HuH-7 (cell line): ENCODE data around the gene GATA6.

ENCODE experiments used
- DNase-seq: peaks from one replicate; pipeline ENCODE4 v3.0.0; 2011; ENCODE audit warnings: low spot score

Gene GATA6

DNA sequence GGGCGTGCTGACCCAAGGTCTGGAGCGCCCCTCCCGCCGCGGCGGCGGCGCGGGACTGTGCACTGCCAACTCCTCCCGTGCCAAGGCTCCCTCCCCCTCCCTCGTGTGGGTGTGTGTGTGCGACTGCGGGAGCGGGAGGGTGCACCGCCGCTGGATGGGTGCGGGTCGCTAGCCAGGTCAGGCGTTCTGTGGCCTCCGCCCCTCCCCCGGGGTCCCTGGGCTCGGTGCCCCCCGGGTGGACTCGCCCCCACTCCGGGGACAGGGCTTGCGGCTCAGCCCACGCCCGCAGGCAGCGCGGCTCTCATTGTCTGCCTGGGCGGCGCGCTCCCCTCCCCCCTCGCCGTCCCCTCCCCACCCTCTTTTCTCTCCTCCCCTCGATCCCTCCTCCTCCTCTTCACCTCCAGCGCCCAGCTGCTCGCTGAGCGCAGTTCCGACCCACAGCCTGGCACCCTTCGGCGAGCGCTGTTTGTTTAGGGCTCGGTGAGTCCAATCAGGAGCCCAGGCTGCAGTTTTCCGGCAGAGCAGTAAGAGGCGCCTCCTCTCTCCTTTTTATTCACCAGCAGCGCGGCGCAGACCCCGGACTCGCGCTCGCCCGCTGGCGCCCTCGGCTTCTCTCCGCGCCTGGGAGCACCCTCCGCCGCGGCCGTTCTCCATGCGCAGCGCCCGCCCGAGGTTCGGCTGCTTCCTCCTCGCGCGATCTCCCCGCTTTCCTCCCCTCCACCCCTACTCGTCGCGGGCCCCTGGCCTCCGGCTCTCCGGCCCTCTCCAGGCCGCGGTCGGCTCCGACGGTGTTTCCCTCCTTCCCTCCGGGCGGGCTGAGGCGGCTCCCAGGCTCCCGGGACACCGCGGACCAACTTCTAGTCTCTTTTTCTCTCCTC, at the start of gene GATA6:
TSS of gene GATA6 (plus strand) at position 579 of the 878 bp plus-strand sequence. CDS start 1,556 bp downstream, outside the sequence.
- DNase-seq = peak; percentile 96

DNA sequence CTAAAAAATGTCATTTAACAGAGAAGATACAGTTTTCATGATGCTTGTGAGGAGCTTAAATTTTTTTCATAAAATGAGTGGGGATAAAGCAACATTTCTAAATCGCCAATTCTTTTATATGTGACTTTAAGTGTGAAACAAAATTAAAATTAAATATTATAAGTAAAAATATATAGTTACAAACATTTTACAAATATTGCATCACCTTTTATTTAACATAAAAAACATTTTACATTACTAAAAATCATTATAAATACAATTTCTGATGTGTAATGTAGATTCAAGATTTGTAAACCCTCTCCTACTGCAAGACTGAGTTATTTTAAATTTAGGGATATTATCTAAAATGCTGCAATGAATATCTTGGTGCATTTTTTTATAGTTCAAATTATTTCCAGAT, 44.4 kb upstream of the GATA6 start:
- no peak for DNase-seq

DNA sequence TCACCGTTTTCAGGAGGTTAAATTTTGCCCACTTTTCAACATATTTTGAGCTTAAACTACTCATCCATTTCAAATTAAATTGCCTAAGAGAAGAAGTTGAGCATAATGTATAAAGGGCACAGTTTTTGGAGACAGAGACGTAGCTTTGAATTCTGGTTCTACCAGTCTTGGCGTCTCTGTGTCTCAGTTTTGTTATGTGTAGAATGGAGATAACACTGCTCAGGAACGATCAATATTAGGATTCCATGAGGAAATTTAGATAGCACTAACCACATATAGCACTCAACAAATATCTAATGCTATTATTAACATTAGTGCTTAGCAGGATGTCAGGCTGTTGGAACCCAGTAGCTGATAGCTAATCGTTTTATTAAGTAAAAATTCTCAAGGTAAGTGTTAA, 40.4 kb upstream of the GATA6 start:
- no peak for DNase-seq

DNA sequence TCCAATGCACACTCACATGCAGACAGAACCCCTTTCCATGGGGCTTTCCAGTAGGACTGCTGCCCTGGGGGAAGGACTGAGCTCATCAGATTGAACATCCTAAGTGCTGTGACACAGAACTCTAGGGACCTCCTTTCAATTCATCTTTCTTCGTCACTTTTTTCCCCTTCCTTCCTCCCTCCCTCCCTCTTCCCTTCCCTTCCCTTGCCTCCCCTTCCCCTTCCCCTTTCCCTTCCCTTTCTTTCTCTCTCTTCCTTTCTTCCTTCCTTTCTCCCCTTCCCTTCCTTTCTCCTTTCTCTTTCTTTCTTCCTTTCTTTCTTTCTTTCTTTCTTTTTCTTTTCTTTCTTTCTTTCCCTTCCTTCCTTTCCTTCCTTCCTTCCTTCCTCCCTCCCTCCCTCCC, 39.6 kb upstream of the GATA6 start:
- no peak for DNase-seq

DNA sequence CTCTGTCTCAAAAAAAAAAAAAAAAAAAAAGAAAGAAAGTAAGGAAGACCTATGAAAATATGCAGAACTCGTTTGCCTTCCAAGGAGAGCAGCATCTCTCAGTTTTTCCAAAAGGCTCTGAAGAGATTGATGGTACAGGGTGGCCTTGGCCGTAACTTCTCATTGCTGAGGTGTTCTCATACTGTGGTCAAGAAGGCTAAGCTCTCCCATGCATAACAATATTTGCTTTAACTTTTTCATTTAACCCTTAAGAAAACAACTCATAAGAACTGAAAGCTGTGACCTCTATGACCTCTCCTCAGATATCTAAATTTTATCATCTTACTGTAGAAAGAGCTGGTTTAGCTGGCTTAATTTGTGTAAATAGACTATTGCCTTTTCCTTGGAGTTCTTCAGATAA, 37.1 kb upstream of the GATA6 start:
- no peak for DNase-seq

DNA sequence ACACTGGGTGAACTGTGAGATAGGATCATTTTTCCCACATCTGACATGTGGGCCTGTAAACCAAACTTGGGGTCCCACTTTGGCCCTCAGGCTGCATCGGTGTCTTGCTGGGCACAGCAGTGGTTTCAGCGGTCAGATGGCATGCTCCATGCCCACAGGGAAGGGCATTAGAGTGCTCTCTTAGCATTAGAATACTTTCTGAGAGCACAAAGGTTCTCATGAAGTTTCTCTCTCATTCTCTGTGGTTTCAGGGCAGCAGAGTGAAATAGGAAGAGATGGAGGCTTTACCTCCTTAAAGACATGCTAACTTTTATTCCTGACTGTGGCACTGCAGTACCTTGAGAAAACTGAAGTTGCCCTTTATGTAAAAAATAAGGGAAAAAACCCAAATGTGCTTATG, 36.6 kb upstream of the GATA6 start:
- DNase-seq = no peak

DNA sequence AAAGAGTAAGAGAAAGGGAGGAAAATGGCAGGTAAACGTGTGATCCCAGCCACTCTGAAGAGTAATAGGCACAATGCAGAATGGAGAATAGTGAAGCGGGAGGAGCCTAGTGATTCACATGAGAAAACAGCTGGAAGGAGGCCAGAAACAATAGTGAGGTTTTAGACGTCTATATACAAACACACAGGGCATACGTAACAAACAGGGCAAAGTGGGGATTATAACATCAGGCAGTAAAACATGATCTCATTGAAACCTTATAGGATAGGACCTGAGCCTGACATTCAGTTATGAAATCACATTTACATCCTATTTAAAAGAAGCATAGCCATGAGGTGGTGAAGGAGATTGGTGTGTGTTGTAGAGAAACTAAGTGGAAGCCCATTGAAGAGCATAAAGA, 33.0 kb upstream of the GATA6 start:
- DNase-seq = no peak

DNA sequence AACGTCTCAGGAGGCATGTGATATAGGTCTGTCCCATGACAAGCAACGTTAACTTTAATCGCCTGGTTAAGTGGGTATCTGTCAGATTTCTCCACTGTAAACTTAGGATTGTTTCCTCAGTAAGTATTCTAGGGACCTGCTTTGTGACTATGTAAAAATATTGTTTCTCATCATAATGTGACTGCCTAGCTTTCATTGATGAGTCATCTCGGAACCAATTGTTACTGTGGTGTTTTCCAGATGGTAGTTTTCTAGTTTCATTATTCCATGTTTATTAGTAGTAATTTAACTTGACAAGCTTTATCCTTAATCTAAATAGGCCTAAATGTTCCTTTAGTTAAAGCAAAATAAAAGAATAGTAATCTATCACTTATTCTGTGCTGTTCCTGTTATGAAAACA, 28.2 kb upstream of the GATA6 start:
- DNase-seq = no peak

DNA sequence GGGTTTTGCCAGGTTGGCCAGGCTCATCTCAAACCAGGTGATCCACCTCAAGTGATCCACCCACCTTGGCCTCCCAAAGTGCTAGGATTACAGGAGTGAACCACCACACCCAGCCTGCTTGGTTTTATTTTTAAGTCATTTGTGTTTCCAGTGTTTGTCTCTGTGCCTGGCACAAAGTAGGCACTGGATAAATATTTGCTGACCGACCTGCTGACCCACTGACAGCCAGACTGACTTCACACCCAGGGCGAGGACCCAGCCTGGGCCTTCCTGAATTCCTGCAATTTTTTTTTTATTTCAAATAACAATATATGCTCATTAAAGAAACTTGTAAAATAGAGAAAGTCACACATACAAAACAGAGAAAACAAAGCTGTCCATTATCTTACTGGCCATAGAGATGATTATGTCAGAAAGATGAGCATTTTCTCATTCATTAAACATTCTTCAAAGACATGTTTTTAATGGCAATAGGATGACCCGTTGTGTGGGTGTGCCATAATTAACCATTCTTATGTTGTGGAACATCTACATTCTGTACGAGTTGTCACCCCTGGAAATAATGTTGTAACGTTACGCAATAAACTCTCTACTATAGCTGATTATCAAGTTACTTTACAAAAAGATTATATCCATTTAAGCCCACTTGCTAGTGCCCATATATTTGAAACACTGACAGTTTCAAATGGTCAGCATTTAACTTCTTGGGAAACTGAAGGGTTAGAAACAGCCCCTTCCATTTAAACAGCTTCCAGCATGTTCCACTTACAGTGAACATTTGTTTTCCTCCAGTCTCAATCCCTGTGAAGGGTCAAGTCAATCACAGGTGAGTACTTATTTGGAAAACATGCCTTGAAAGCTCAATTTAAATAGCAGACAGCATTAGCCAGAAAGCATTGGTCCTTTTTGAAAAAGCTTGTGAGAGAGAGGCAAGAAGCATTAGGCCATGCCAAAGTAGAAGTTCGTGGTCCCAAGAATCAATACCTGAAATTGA, 25.7 kb upstream of the GATA6 start:
- no peak for DNase-seq

DNA sequence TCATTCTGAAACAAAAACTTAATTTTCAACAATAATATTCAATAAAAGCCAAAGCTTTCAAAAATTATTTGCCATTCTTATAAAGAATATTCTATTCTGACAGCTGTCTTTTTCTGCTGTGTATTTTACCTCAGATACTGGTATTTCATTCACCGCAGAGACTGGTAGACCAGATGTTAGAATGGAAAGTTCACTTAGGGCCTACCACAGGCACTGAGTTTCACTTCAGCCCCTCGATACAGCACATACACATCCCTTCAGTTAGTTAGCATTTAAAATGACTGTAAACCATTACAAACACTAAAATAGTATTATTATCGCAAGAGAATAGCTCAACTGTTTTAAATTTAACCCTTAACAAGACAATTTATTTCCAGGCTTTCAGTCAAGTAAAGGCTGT, 24.2 kb upstream of the GATA6 start:
- no peak for DNase-seq

DNA sequence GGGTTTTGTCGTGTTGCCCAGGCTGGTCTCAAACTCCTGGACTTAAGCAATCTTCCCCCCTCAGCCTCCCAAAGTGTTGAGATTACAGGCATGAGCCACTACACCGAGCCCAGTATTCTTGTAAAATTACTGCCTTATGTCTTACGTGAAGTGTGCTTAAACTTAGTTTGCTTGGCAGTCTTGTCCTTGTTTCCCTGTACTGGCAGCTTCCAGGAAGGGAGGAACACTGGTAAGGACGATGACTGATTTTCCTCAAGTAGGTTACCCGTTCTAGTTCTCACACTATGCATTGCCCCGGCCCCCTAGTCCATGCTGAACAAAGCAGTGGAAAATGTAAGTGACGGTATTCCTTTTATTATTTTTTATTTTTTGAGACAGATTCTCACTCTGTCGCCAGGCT, 19.7 kb upstream of the GATA6 start:
- no peak for DNase-seq

DNA sequence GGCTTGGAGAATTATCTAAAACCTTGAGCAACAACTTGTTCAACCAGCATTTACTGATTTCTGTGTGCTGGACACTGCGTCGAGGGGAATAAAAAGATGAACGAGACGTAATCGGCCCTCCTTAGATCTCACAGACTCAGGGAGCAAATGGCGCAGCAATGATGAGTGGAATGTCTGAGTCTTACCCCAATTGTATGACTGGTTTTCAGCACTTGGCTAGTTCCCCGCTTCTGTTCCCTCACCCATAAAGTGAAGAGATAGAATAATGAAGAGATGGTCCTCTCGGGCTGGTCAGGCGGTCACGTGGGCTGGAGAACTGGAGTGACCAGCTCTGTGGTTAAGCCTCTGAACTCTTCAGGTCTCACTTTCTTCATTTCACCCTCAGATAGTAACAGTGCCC, 17.3 kb upstream of the GATA6 start:
- DNase-seq = no peak

DNA sequence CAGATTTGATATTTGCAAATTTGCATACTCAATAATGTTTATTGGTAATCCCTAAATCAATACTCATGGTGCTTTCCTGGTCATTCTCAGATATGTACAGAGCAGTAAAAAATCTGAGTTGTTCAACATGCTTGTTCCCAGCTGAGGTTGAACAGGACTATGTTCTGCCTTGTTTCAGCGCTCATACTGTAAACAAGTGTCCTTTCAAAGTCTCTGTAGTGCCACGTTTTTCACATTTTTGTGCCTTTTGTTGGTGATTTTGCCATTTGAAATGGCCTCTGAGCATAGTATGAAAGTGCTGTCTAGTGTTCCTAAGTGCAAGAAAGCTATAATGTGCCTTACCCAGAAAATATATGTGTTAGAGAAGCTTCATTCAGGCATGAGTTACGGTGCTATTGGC, 16.0 kb upstream of the GATA6 start:
- no peak for DNase-seq

DNA sequence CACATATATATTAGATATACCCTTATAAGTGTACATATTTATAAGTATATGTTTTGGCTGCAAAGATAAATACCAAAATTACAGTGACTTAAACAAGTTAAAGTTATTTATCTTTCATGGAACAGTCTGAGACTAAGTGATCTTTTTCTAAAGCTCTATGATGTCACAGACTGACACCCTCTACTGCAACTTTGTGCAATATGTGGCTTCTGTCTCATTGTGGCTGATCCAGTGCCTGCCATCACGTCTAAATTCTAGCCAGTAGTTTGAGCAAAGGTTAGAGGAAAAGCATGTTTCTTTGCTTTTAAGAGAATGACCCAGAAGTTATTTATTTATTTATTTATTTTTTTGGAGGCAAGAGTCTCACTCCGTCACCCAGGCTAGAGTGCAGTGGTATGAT, 13.8 kb upstream of the GATA6 start:
- no peak for DNase-seq

DNA sequence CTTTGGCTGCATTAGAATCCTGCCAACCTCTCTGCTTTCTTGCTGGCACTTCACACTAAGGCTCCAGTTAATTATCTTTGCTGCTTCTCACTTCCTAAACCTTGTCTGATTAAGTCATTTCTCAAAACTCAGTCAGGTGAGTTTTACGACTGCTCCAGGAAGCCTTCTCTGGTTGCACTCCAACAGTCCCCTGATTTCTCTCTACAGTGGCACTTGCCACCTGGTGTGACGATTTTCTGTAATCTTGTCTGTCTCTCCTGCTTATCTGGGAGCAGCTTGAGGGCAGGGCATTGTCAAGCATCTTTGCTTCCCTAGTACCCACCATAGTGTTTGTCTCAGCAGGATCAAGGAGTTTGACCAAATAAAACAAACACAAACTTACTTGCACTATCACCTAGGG, 10.4 kb upstream of the GATA6 start:
- DNase-seq = no peak

DNA sequence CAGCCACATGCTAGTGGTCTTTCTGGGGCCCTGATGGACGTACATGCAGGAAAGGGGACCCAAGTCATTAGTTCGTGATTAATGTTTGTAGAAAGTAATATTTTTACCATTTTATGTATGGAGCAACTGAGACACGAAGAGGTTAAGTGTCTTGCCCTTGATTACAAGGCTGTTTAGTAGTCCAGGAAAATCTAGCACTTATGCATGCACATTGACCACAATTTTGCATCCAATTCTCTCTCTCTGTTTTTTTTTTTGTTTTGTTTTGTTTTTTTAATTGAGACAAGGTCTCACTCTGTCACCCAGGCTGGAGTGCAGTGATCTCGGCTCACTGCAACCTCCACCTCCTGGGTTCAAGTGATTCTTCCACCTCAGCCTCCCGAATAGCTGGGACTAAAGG, 8.3 kb upstream of the GATA6 start:
- no peak for DNase-seq

DNA sequence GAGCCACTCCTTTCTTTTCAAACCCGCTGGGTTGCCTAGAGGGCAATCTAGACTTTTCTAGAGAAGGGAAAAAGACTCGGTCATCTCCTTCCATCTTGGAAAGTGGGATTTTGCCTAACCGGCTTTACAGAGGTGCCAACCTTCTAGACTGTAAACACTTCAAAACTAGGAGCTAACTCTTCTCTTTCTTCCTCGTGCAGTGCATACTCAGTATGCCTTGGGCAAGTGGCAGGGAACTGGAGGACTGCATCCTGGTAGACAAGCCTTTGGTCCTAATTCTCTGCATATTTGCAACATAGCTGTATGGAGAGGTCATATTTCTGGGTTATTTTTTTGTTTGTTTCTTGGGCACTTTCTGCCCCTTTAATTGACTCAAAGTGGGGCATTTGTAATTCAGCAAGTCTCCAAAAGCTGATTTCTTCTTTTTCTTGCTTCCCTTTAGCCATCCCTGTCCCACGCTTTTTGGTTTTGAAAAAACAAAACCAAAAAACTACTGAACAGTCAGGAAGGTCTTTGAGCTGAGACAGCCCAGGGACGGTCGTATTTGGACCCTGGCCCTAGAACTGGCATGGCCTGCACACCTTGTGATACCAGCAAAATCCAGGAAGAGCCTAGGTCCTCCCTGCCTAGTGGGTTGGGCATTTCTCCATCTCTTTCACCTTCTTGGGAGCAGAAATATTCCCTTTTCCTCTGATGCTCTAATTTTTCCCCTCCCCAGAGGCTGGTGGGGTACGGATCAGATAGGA, 5.8 kb upstream of the GATA6 start:
- no peak for DNase-seq

DNA sequence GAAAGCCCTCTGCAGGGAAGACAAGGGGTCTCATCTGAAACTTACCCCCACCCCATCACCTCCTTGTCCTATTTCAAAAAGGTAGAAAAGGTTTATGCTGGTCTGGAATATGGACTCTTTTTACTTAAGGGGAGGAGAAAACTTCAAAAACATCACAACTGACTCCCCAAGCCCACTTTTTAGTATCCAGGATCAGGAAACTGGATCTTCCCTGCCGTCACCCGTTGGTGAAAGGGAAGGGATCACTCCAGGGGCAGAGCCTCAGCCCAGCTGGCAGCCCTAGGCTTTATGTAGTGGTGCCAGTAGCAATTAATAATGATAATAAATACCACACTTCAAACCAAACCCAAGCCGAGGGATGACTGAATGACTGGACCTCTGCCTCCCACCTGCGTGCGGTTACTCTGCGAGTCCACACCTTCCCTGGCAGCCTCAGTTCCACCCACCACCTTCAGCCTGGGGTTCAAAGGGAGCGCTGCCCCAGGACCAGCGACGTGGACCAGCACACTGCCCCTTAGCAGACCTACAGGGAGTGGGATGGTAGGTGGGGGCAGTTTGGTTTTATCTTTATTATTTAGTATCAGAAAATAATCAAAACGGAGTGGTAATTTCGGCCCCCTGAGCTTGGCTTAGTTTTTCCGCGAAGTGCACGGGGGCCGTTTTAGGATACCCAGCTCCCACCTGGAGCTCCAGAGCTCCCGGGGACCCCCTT, 4.9 kb upstream of the GATA6 start:
- no peak for DNase-seq

DNA sequence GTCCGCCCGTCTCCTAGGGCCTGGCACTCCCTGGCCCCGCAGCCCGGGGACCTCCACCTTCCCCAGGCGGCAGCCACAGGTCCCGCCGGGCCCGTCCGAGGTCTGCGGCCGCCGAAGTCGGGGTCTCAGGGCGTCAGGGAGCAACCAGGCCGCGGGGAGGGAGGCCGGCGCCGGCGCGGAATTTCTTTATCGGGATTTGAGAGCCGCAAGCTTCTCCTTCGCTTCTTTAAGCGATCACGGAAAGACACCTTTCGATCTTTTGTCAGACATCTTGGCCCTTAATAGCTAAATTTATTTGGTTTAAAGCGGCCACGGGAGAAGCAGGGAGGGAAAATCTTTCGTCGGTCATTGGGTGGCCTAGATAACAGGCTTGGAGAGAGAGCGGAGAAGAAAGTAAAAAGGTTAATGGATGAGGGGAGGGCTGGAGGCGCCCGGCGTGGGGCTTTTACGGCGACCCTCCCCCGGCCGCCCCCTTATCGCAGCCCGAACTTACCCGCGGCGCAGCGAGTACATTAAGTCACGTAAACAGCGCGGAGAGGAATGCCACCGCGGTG, 4.3 kb upstream of the GATA6 start:
- no peak for DNase-seq

DNA sequence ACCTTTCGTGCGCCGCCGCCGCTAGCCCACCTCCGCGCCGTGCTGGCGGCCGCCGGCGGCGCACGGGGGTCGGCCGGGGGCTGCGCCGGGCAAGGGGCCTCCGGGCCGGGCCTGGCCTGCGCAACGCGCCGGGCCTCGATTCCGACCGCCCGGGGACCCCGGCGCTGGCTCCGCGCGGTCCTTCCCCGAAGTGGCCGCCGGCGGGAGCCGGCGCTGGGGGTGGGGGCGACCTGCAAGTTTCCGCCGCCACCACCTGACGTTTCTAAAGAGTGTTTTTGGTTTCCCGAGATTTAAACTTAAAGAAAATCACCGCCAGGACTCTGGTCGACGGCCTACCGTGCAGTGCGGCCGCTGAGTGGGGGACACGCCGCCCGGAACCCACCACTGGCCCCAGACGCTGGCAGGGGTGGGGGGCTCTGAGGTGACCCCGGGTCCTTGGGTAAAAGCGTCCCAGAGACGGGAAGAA, 3.8 kb upstream of the GATA6 start:
- no peak for DNase-seq
